Mesodermal cell (in vitro differentiated cells): ENCODE results near the gene MCM6.
"Not testable (repeated sequence)": the region's sequence is repeated elsewhere in the genome, so short reads cannot be mapped to it uniquely, and the experiment has no call there.

Experiments used
- H3K27ac ChIP-seq: 2 replicates; pipeline ENCODE4 v1.7.0; 2013; ENCODE audit warnings: mild to moderate bottlenecking, low read depth, low read length, moderate library complexity; ENCODE audit not compliant: severe bottlenecking
- H3K36me3 ChIP-seq: 2 replicates; pipeline ENCODE4 v1.7.1; 2013; ENCODE audit warnings: mild to moderate bottlenecking, low read length, moderate library complexity; ENCODE audit not compliant: control insufficient read depth, insufficient read depth
- H3K4me1 ChIP-seq: one replicate; pipeline ENCODE4 v1.7.1; 2013; ENCODE audit warnings: mild to moderate bottlenecking, low read length; ENCODE audit not compliant: insufficient read depth, control insufficient read depth, poor library complexity, severe bottlenecking
- H3K4me3 ChIP-seq: 2 replicates; pipeline ENCODE4 v1.7.0; 2013; ENCODE audit warnings: low read length, control low read depth, mild to moderate bottlenecking; ENCODE audit not compliant: insufficient read depth, poor library complexity, severe bottlenecking; ENCODE audit errors: extremely low read depth
- H3K9me3 ChIP-seq: 2 replicates; pipeline ENCODE4 v1.7.1; 2013; ENCODE audit warnings: mild to moderate bottlenecking, low read length, moderate library complexity; ENCODE audit not compliant: control insufficient read depth
- WGBS, 2 experiments: methylation state at CpG; one replicate each; pipeline ENCODE4 v1.1.5; 2013; ENCODE audit warnings: missing lambda C conversion rate in 2 of 2; ENCODE audit not compliant: insufficient coverage in 2 of 2; 5-methylcytosine and 5-hydroxymethylcytosine counted together

Gene MCM6

GRCh38 chr2:135821190-135821589 is 55.1 kb downstream of the MCM6 start:
- no peaks in the 10 kb centered on the region for H3K9me3 ChIP-seq

GRCh38 chr2:135820003-135820618 is 56.1 kb downstream of the MCM6 start:
- Histone ChIP-seq H3K36me3 (no peaks in the 10 kb centered on the region), H3K4me3 (no peak overlapping the region), H3K9me3 (no peaks in the 10 kb centered on the region), H3K4me1 (no peaks in the 10 kb centered on the region), H3K27ac (no peak overlapping the region)
- WGBS, 2 experiments = 74 to 83% methylated on average over 8 of the region's 9 CpGs

More at GRCh38 chr2:135821190-135821589, 55.1 kb downstream of the MCM6 start:
- H3K36me3 ChIP-seq = no peaks in the 10 kb centered on the region
- H3K27ac ChIP-seq = no peak overlapping the region
- H3K4me3 ChIP-seq = no peak overlapping the region
- WGBS, 2 experiments = 89 to 94% methylated on average over 2 of the region's 2 CpGs
- H3K4me1 ChIP-seq = no peaks in the 10 kb centered on the region

GRCh38 chr2:135818937-135819610 is 57.2 kb downstream of the MCM6 start:
- no peaks in the 10 kb centered on the region for H3K4me1 ChIP-seq
- no peak overlapping the region for H3K27ac ChIP-seq

GRCh38 chr2:135817951-135818350 is 58.3 kb downstream of the MCM6 start:
- no peak overlapping the region for H3K27ac ChIP-seq
- WGBS, 2 experiments = 79 to 95% methylated on average over 4 of the region's 4 CpGs
- no peak overlapping the region for H3K4me3 ChIP-seq
- H3K4me1 ChIP-seq = no peaks in the 10 kb centered on the region
- no peaks in the 10 kb centered on the region for H3K36me3 ChIP-seq
- no peaks in the 10 kb centered on the region for H3K9me3 ChIP-seq

More at GRCh38 chr2:135818937-135819610, 57.2 kb downstream of the MCM6 start:
- Histone ChIP-seq H3K9me3 (no peaks in the 10 kb centered on the region), H3K36me3 (no peaks in the 10 kb centered on the region), H3K4me3 (no peak overlapping the region)
- 69 to 75% methylated on average over 5 to 8 of the region's 8 CpGs for WGBS, 2 experiments

- WGBS, 2 experiments = 91% methylated on average over 18 of the region's 18 CpGs
- Histone ChIP-seq H3K27ac (no peak overlapping the region), H3K36me3 (no peaks in the 10 kb centered on the region), H3K9me3 (no peaks in the 10 kb centered on the region), H3K4me1 (no peaks in the 10 kb centered on the region), H3K4me3 (no peak overlapping the region)
Observed at GRCh38 chr2:135817466-135817865, 58.8 kb downstream of the MCM6 start.

- no peak overlapping the region for H3K27ac ChIP-seq
- WGBS, 2 experiments = no CpG with 5 or more reads among the region's 3 CpGs
- no peaks in the 10 kb centered on the region for H3K36me3 ChIP-seq
- no peaks in the 10 kb centered on the region for H3K4me1 ChIP-seq
- H3K4me3 ChIP-seq = no peak overlapping the region
- H3K9me3 ChIP-seq = no peaks in the 10 kb centered on the region
Observed at GRCh38 chr2:135815269-135815668, 61.0 kb downstream of the MCM6 start.

GRCh38 chr2:135812907-135813511 is 63.2 kb downstream of the MCM6 start:
- no peak overlapping the region for H3K27ac ChIP-seq
- WGBS, 2 experiments = 59 to 88% methylated on average over 2 of the region's 2 CpGs
- no peaks in the 10 kb centered on the region for H3K9me3 ChIP-seq
- no peaks in the 10 kb centered on the region for H3K4me1 ChIP-seq
- no peaks in the 10 kb centered on the region for H3K36me3 ChIP-seq
- H3K4me3 ChIP-seq = no peak overlapping the region

GRCh38 chr2:135807874-135808273 is 68.4 kb downstream of the MCM6 start:
- WGBS, 2 experiments = 100% methylated on average over 1 of the region's 3 CpGs; no CpG with 5 or more reads in 1 of the 2 experiments
- not testable (repeated sequence) for H3K4me3 ChIP-seq, H3K4me1 ChIP-seq, H3K36me3 ChIP-seq, H3K27ac ChIP-seq, H3K9me3 ChIP-seq

GRCh38 chr2:135803278-135803677 is 73.0 kb downstream of the MCM6 start:
- 92 to 100% methylated on average over 2 of the region's 2 CpGs for WGBS, 2 experiments
- H3K4me1 ChIP-seq = no peaks in the 10 kb centered on the region
- no peak overlapping the region for H3K27ac ChIP-seq
- H3K9me3 ChIP-seq = peaks cover 3% of the 10 kb centered on the region
- no peaks in the 10 kb centered on the region for H3K36me3 ChIP-seq
- no peak overlapping the region for H3K4me3 ChIP-seq

- peaks cover 3% of the 10 kb centered on the region for H3K9me3 ChIP-seq
- H3K36me3 ChIP-seq = no peaks in the 10 kb centered on the region
- no peak overlapping the region for H3K27ac ChIP-seq
- 67% methylated on average over 3 of the region's 3 CpGs for WGBS, 2 experiments
- no peaks in the 10 kb centered on the region for H3K4me1 ChIP-seq
- H3K4me3 ChIP-seq = no peak overlapping the region
Observed at GRCh38 chr2:135802350-135802749, 73.9 kb downstream of the MCM6 start.
